ENCODE data around the gene CD3E. TPM values are rescaled to one million over a fixed set of nuclear protein-coding genes. Genes with fewer than 3 reads are reported as not detected.

Gene CD3E
- total RNA-seq, 1 experiment from 2014 or later = not detected

DNA sequence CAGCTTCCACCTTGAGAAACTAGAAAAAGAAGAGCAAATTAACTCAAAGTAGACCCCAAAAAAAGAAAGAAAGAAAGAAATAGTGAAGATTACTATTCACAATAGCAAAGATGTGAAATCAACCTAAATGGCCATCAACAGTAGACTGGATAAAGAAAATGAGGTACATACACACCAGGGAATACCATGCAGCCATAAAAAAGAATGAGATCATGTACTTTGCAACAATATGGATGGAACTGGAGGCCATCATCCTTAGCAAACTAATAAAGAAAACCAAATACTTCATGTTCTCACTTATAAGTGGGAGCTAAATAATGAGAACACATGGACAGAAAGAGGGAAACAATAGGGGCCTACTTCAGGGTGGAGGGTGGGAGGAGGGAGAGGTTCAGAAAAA, 24.2 kb downstream of the CD3E start:
- H3K9me2 ChIP-seq (ENCODE audit: insufficient read depth) = no peaks in the 10 kb centered on the region
- intact Hi-C loops (cut with micrococcal nuclease; ENCODE audit: unreplicated experiment) = no loop called here
- H4K20me1 ChIP-seq (ENCODE audit: insufficient read depth) = no peaks in the 10 kb centered on the region
- H3K27ac ChIP-seq = no peak overlapping the region
- no peaks in the 10 kb centered on the region for H3K79me2 ChIP-seq (ENCODE audit: low read depth)
- no peaks in the 10 kb centered on the region for H3K27me3 ChIP-seq (ENCODE audit: insufficient read depth, low read depth)
- no TSS peak for BruUV-seq (replicated peaks)
- ChIA-PET POLR2A (ENCODE audit: unreplicated experiment) (no interaction called here), CTCF (no interaction called here)
- H3K4me3 ChIP-seq = no peak overlapping the region
- H3K4me1 ChIP-seq (replicated peaks; ENCODE audit: insufficient read depth) = no peaks in the 10 kb centered on the region
- no peaks in the 10 kb centered on the region for H3K36me3 ChIP-seq (ENCODE audit: low read depth)
- H3F3A ChIP-seq (ENCODE audit: insufficient read depth, low read depth) = no peaks in the 10 kb centered on the region; the same call in 1 of the 2 replicates
- H3K9me3 ChIP-seq (ENCODE audit: insufficient read depth, low read depth) = no peaks in the 10 kb centered on the region
- TF ChIP-seq, protein P1, sequence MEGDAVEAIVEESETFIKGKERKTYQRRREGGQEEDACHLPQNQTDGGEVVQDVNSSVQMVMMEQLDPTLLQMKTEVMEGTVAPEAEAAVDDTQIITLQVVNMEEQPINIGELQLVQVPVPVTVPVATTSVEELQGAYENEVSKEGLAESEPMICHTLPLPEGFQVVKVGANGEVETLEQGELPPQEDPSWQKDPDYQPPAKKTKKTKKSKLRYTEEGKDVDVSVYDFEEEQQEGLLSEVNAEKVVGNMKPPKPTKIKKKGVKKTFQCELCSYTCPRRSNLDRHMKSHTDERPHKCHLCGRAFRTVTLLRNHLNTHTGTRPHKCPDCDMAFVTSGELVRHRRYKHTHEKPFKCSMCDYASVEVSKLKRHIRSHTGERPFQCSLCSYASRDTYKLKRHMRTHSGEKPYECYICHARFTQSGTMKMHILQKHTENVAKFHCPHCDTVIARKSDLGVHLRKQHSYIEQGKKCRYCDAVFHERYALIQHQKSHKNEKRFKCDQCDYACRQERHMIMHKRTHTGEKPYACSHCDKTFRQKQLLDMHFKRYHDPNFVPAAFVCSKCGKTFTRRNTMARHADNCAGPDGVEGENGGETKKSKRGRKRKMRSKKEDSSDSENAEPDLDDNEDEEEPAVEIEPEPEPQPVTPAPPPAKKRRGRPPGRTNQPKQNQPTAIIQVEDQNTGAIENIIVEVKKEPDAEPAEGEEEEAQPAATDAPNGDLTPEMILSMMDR (conservative IDR thresholded peaks at IDR 0.05) = no peak
- TF ChIP-seq EZH2 (IDR thresholded peaks at IDR 0.05; ENCODE audit: low read depth) = no peak
- no peak for DNase-seq
- H2AFZ ChIP-seq = no peak overlapping the region
- H3K4me2 ChIP-seq = no peak overlapping the region

DNA sequence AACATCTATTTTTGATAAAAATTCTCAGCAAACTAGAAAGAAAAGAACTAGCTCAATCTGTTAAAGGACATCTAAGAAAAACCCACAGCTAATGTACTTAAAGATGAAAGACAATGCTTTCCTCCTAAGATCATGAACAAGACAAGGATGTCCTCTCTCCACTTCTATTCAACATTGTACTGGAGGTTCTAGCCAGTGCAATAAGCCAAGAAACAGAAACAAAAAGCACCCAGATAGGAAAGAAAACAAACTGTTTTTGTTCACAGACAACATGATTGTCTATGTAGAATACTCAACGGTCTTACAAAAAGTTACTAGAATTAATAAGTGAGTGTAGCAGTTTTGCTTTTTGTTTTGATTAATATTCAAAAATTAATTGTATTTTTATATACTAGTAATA, 30.2 kb downstream of the CD3E start:
- no peaks in the 10 kb centered on the region for H3K9me2 ChIP-seq (ENCODE audit: insufficient read depth)
- ChIA-PET CTCF (no interaction called here), POLR2A (ENCODE audit: unreplicated experiment) (no interaction called here)

DNA sequence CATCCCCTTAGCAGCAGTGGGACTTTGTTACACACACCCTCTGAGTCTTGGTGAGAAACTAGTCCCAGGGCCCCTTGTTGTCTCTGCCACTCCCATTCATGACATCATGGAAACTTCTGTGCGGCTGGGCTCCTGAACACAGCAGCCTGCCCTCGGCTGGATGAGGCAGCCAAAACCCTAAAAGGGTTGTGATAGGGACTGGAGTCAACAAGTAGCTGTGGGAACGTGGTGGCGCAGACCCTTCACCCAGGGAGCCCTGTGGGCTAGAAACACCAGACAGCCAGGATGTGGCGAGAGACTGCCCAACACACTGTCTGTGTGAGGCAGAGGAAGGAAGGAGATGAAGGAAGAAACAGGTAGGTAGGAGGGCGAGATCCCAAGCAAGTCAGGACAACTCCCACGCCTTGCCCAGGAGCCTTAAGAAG, 34.1 kb downstream of the CD3E start:
- Histone ChIP-seq H3K9me2 (ENCODE audit: insufficient read depth) (no peaks in the 10 kb centered on the region), H3K27me3 (ENCODE audit: insufficient read depth, low read depth) (no peaks in the 10 kb centered on the region), H3K4me2 (no peak overlapping the region), H3K27ac (no peak overlapping the region), H3K36me3 (ENCODE audit: low read depth) (no peaks in the 10 kb centered on the region), H4K20me1 (ENCODE audit: insufficient read depth) (no peaks in the 10 kb centered on the region), H3K4me1 (replicated peaks; ENCODE audit: insufficient read depth) (no peaks in the 10 kb centered on the region), H3K79me2 (ENCODE audit: low read depth) (no peaks in the 10 kb centered on the region), H2AFZ (no peak overlapping the region), H3K9me3 (ENCODE audit: insufficient read depth, low read depth) (no peaks in the 10 kb centered on the region), H3K4me3 (no peak overlapping the region), H3F3A (ENCODE audit: insufficient read depth, low read depth) (no peaks in the 10 kb centered on the region)
- POLR2A ChIA-PET (ENCODE audit: unreplicated experiment) = no interaction called here
- intact Hi-C loops (cut with micrococcal nuclease; ENCODE audit: unreplicated experiment) = no loop called here
- DNase-seq = no peak
- TF ChIP-seq, protein P1 (conservative IDR thresholded peaks at IDR 0.05) = no peak
- TF ChIP-seq EZH2 (IDR thresholded peaks at IDR 0.05; ENCODE audit: low read depth) = no peak
- CTCF ChIA-PET = no interaction called here
- no TSS peak for BruUV-seq (replicated peaks)

More for the DNA sequence above, 30.2 kb downstream of the CD3E start:
- no peak overlapping the region for H3K4me2 ChIP-seq
- intact Hi-C loops (cut with micrococcal nuclease; ENCODE audit: unreplicated experiment) = no loop called here
- H3F3A ChIP-seq (ENCODE audit: insufficient read depth, low read depth) = no peaks in the 10 kb centered on the region
- no peaks in the 10 kb centered on the region for H3K79me2 ChIP-seq (ENCODE audit: low read depth)
- H3K27me3 ChIP-seq (ENCODE audit: insufficient read depth, low read depth) = no peaks in the 10 kb centered on the region
- no peak overlapping the region for H3K4me3 ChIP-seq
- no peaks in the 10 kb centered on the region for H3K9me3 ChIP-seq (ENCODE audit: insufficient read depth, low read depth)
- no peaks in the 10 kb centered on the region for H4K20me1 ChIP-seq (ENCODE audit: insufficient read depth)
- TF ChIP-seq, protein P1 (conservative IDR thresholded peaks at IDR 0.05) = no peak
- no peak for TF ChIP-seq EZH2 (IDR thresholded peaks at IDR 0.05; ENCODE audit: low read depth)
- no peaks in the 10 kb centered on the region for H3K4me1 ChIP-seq (replicated peaks; ENCODE audit: insufficient read depth)
- no TSS peak for BruUV-seq (replicated peaks)
- no peak overlapping the region for H3K27ac ChIP-seq
- no peaks in the 10 kb centered on the region for H3K36me3 ChIP-seq (ENCODE audit: low read depth)
- DNase-seq = no peak
- no peak overlapping the region for H2AFZ ChIP-seq

All from PC-9 (cell line).